Upper lobe of left lung (tissue), 6 donors: Measurements from ENCODE around the gene SCGB1C2. TPM values are rescaled to one million over a fixed set of nuclear protein-coding genes. Genes with fewer than 3 reads are reported as not detected.
A peak's percentile ranks its signal among the peaks of the same experiment; 100 is the strongest.

ENCODE experiments used
- ATAC-seq, 2 donors: fragments of 200-7000 bp; cut with Tn5 transposase; one replicate each; pipeline ENCODE4 v1.9.1; 2022; ENCODE audit warnings: mild to moderate bottlenecking in 2 of 2, moderate library complexity in 2 of 2; ENCODE audit not compliant: low FRiP score in 2 of 2
- DNase-seq, 2 donors: peaks; one replicate each; pipeline ENCODE4 v3.0.0-alpha.2; 2019 to 2020
- H3K27ac ChIP-seq, 4 donors: fragments of 200-600 bp; sonication (generic); one replicate each; pipeline ENCODE4 v1.5.1; 2016 to 2019
- H3K27me3 ChIP-seq, 4 donors: fragments of 200-600 bp; sonication (generic); one replicate each; pipeline ENCODE4 v1.5.1; 2017 to 2019
- H3K36me3 ChIP-seq, 4 donors: fragments of 200-600 bp; sonication (generic); one replicate each; pipeline ENCODE4 v1.5.1; 2016 to 2019
- H3K4me1 ChIP-seq, 4 donors: fragments of 200-600 bp; sonication (generic); one replicate each; pipeline ENCODE4 v1.5.1; 2018 to 2019
- H3K4me3 ChIP-seq, 4 donors: fragments of 200-600 bp; sonication (generic); one replicate each; pipeline ENCODE4 v1.5.1; 2017 to 2019; ENCODE audit warnings: mild to moderate bottlenecking in 2 of 4, moderate library complexity in 1 of 4
- H3K9me3 ChIP-seq, 4 donors: fragments of 200-600 bp; sonication (generic); one replicate each; pipeline ENCODE4 v1.5.1; 2018 to 2019
- CTCF ChIP-seq, 6 experiments: fragments of 450-650 bp in 4 of 6; fragments of 200-600 bp in 2 of 6; sonication (generic) in 2 of 6; IDR thresholded peaks; one replicate each; pipeline ENCODE4 v1.5.1; 2016 to 2019; ENCODE audit warnings: antibody characterized with exemption in 6 of 6
- EP300 ChIP-seq, 4 donors: sonication (generic); formaldehyde crosslinking; IDR thresholded peaks; one replicate each; pipeline ENCODE4 v1.5.1; 2017; ENCODE audit warnings: antibody characterized with exemption in 4 of 4, control low read depth in 2 of 4
- POLR2A ChIP-seq, 4 donors: fragments of 450-650 bp; IDR thresholded peaks; one replicate each; pipeline ENCODE4 v1.5.1; 2016 to 2017; ENCODE audit warnings: antibody characterized with exemption in 4 of 4, mild to moderate bottlenecking in 2 of 4
- POLR2AphosphoS5 ChIP-seq, 2 donors: sonication (generic); formaldehyde crosslinking; IDR thresholded peaks; one replicate each; pipeline ENCODE4 v1.5.1; 2017; ENCODE audit warnings: antibody characterized with exemption in 2 of 2
- WGBS, 2 donors: methylation state at CpG; one replicate each; pipeline ENCODE4 v1.1.5; 2017 to 2018; 5-methylcytosine and 5-hydroxymethylcytosine counted together
- total RNA-seq, 6 donors: library from RNA; depleted of rRNA in 4 of 6; stranded (reverse); fragments of >200 nt in 4 of 6; gene quantifications; one replicate each; pipeline versions ENCODE4 v1.1.0 to v1.2.1, GENCODE V29; 2016 to 2021
- donor health status: DM: no; HTN: no; CAD: no; lungs with moderate emphysema.
- donor health status: DM: no; HTN: yes; CAD: no; lungs with severe emphysema.

SCGB1C2 gene
- total RNA-seq, 6 donors from 2014 or later = not detected

- TF ChIP-seq EP300 (IDR thresholded peaks at IDR 0.05) = no peak
- no peak for TF ChIP-seq POLR2A (IDR thresholded peaks at IDR 0.05)
- no peak for TF ChIP-seq POLR2AphosphoS5 (IDR thresholded peaks at IDR 0.05)
- TF ChIP-seq CTCF (IDR thresholded peaks at IDR 0.05) = no peak
- ATAC-seq = no peak
- Histone ChIP-seq H3K27me3 (no peaks in the 10 kb centered on the region), H3K4me3 (no peak overlapping the region), H3K9me3 (no peaks in the 10 kb centered on the region), H3K36me3 (no peaks in the 10 kb centered on the region), H3K4me1 (no peaks in the 10 kb centered on the region), H3K27ac (no peak overlapping the region)
- no peak for DNase-seq
- WGBS, 2 donors = 83 to 85% methylated on average over 26 of the region's 26 CpGs
These were observed 14.8 kb downstream of the SCGB1C2 start for GRCh38 chr17:151886-152859.

- H3K9me3 ChIP-seq = no peaks in the 10 kb centered on the region
These were observed 15.6 kb downstream of the SCGB1C2 start for GRCh38 chr17:152860-153420.

GRCh38 chr17:153851-154250 lies 16.5 kb downstream of the SCGB1C2 start:
- no peak for ATAC-seq
- Histone ChIP-seq H3K4me3 (no peak overlapping the region), H3K27ac (no peak overlapping the region), H3K36me3 (no peaks in the 10 kb centered on the region), H3K4me1 (no peaks in the 10 kb centered on the region), H3K9me3 (no peaks in the 10 kb centered on the region), H3K27me3 (no peaks in the 10 kb centered on the region)
- 88 to 93% methylated on average over 9 of the region's 9 CpGs for WGBS, 2 donors
- DNase-seq = no peak
- TF ChIP-seq EP300 (IDR thresholded peaks at IDR 0.05) (no peak), POLR2AphosphoS5 (IDR thresholded peaks at IDR 0.05) (no peak), POLR2A (IDR thresholded peaks at IDR 0.05) (no peak), CTCF (IDR thresholded peaks at IDR 0.05) (no peak)

More at GRCh38 chr17:152860-153420, 15.6 kb downstream of the SCGB1C2 start:
- no peaks in the 10 kb centered on the region for H3K4me1 ChIP-seq
- H3K4me3 ChIP-seq = no peak overlapping the region
- DNase-seq = no peak
- H3K27me3 ChIP-seq = no peaks in the 10 kb centered on the region
- TF ChIP-seq CTCF (IDR thresholded peaks at IDR 0.05) (no peak), POLR2A (IDR thresholded peaks at IDR 0.05) (no peak), EP300 (IDR thresholded peaks at IDR 0.05) (no peak), POLR2AphosphoS5 (IDR thresholded peaks at IDR 0.05) (no peak)
- no peak for ATAC-seq
- WGBS, 2 donors = 86 to 93% methylated on average over 9 to 11 of the region's 12 CpGs
- no peaks in the 10 kb centered on the region for H3K36me3 ChIP-seq
- no peak overlapping the region for H3K27ac ChIP-seq

- ATAC-seq (peak in 1 of 2 donors; percentile 6), DNase-seq (no peak)
- 81 to 98% methylated on average over 4 to 7 of the region's 7 CpGs for WGBS, 2 donors
- Histone ChIP-seq H3K9me3 (no peaks in the 10 kb centered on the region), H3K36me3 (no peaks in the 10 kb centered on the region), H3K27me3 (no peaks in the 10 kb centered on the region), H3K4me1 (no peaks in the 10 kb centered on the region), H3K27ac (no peak overlapping the region), H3K4me3 (no peak overlapping the region)
- no peak for TF ChIP-seq CTCF (IDR thresholded peaks at IDR 0.05)
- no peak for TF ChIP-seq POLR2A (IDR thresholded peaks at IDR 0.05)
These were observed 18.2 kb downstream of the SCGB1C2 start for GRCh38 chr17:155576-155975.
